ENCODE results near the gene CPNE8.

Gene CPNE8

GRCh38 chr12:38720661-38721060 lies 184.7 kb downstream of the CPNE8 start:
- no peak for DNase-seq (ENCODE audit: low spot score)
- no peak for TF ChIP-seq CTCF (IDR thresholded peaks at IDR 0.05; ENCODE audit: borderline replicate concordance, control extremely low read depth, extremely low read depth, insufficient read depth, missing control alignments)
- in situ Hi-C loops (cut with MboI; ENCODE audit: low sequenced_read_pairs, unreplicated experiment) = no loop called here

- in situ Hi-C loops (cut with MboI; ENCODE audit: low sequenced_read_pairs, unreplicated experiment) = no loop called here
- no peak for DNase-seq (ENCODE audit: low spot score)
- no peak for TF ChIP-seq CTCF (IDR thresholded peaks at IDR 0.05; ENCODE audit: borderline replicate concordance, control extremely low read depth, extremely low read depth, insufficient read depth, missing control alignments)
Measured at GRCh38 chr12:38713294-38713693, 192.1 kb downstream of the CPNE8 start.

GRCh38 chr12:38711054-38711453 lies 194.3 kb downstream of the CPNE8 start:
- peak; percentile 18 for DNase-seq (ENCODE audit: low spot score)
- no peak for TF ChIP-seq CTCF (IDR thresholded peaks at IDR 0.05; ENCODE audit: borderline replicate concordance, control extremely low read depth, extremely low read depth, insufficient read depth, missing control alignments)
- in situ Hi-C loops (cut with MboI; ENCODE audit: low sequenced_read_pairs, unreplicated experiment) = no loop called here

GRCh38 chr12:38708466-38708865 lies 196.9 kb downstream of the CPNE8 start:
- TF ChIP-seq CTCF (IDR thresholded peaks at IDR 0.05; ENCODE audit: borderline replicate concordance, control extremely low read depth, extremely low read depth, insufficient read depth, missing control alignments) = no peak
- in situ Hi-C loops (cut with MboI; ENCODE audit: low sequenced_read_pairs, unreplicated experiment) = no loop called here
- no peak for DNase-seq (ENCODE audit: low spot score)

GRCh38 chr12:38707648-38708047 lies 197.7 kb downstream of the CPNE8 start:
- DNase-seq (ENCODE audit: low spot score) = no peak
- in situ Hi-C loops (cut with MboI; ENCODE audit: low sequenced_read_pairs, unreplicated experiment) = no loop called here
- no peak for TF ChIP-seq CTCF (IDR thresholded peaks at IDR 0.05; ENCODE audit: borderline replicate concordance, control extremely low read depth, extremely low read depth, insufficient read depth, missing control alignments)

- TF ChIP-seq CTCF (IDR thresholded peaks at IDR 0.05; ENCODE audit: borderline replicate concordance, control extremely low read depth, extremely low read depth, insufficient read depth, missing control alignments) = no peak
- no peak for DNase-seq (ENCODE audit: low spot score)
- in situ Hi-C loops (cut with MboI; ENCODE audit: low sequenced_read_pairs, unreplicated experiment) = loop anchor here (25.0 kb wide), 1 partner anchor 360 kb away; no protein-coding TSS in a partner anchor
Measured at GRCh38 chr12:38697289-38697688, 208.1 kb downstream of the CPNE8 start.

- no peak for DNase-seq (ENCODE audit: low spot score)
- in situ Hi-C loops (cut with MboI; ENCODE audit: low sequenced_read_pairs, unreplicated experiment) = loop anchor here (25.0 kb wide), 1 partner anchor 358 kb away; no protein-coding TSS in a partner anchor
- TF ChIP-seq CTCF (IDR thresholded peaks at IDR 0.05; ENCODE audit: borderline replicate concordance, control extremely low read depth, extremely low read depth, insufficient read depth, missing control alignments) = no peak
Measured at GRCh38 chr12:38695057-38695456, 210.3 kb downstream of the CPNE8 start.

Data from GM13976 (cell line).